KMS-11 (cell line): ENCODE measurements around the gene TRIM47.

Experiments
- H2AFZ ChIP-seq: fragments of 200-600 bp; sonication (generic); 2 replicates; pipeline ENCODE4 v1.6.1; 2016; ENCODE audit warnings: antibody characterized with exemption, mixed run types, low read depth
- H3K27ac ChIP-seq: fragments of 200-600 bp; sonication (generic); 2 replicates; pipeline ENCODE4 v1.6.1; 2016; ENCODE audit warnings: mild to moderate bottlenecking, mixed run types
- H3K27me3 ChIP-seq: fragments of 200-600 bp; sonication (generic); 2 replicates; pipeline ENCODE4 v1.6.1; 2017; ENCODE audit warnings: mild to moderate bottlenecking, low read depth, mixed run types, moderate library complexity; ENCODE audit not compliant: insufficient read depth
- H3K36me3 ChIP-seq: fragments of 200-600 bp; sonication (generic); 2 replicates; pipeline ENCODE4 v1.6.1; 2017; ENCODE audit warnings: mild to moderate bottlenecking, mixed run types; ENCODE audit not compliant: insufficient read depth
- H3K4me1 ChIP-seq: fragments of 200-600 bp; sonication (generic); 2 replicates; pipeline ENCODE4 v1.6.1; 2016; ENCODE audit warnings: mild to moderate bottlenecking, low read depth, mixed run types; ENCODE audit not compliant: poor library complexity, severe bottlenecking
- H3K4me2 ChIP-seq: fragments of 200-600 bp; sonication (generic); 2 replicates; pipeline ENCODE4 v1.7.0; 2016; ENCODE audit warnings: mild to moderate bottlenecking, mixed run types
- H3K4me3 ChIP-seq: fragments of 200-600 bp; sonication (generic); IDR thresholded peaks from 2 replicates; pipeline ENCODE4 v1.6.1; 2017; ENCODE audit warnings: low read depth, low read length, mixed read lengths; ENCODE audit not compliant: insufficient read depth
- H3K79me2 ChIP-seq: fragments of 200-600 bp; sonication (generic); 2 replicates; pipeline ENCODE4 v1.6.1; 2016; ENCODE audit warnings: low read depth, mixed run types; ENCODE audit not compliant: insufficient read depth
- H3K9ac ChIP-seq: fragments of 200-600 bp; sonication (generic); 2 replicates; pipeline ENCODE4 v1.6.1; 2016; ENCODE audit warnings: mild to moderate bottlenecking, mixed run types
- H4K20me1 ChIP-seq: fragments of 200-600 bp; sonication (generic); 2 replicates; pipeline ENCODE4 v1.6.1; 2016; ENCODE audit warnings: mild to moderate bottlenecking, mixed run types; ENCODE audit not compliant: insufficient read depth
- TF ChIP-seq, protein P1 (sequence below): fragments of 200-600 bp; sonication (generic); conservative IDR thresholded peaks from 2 replicates; pipeline ENCODE4 v1.6.1; 2017; ENCODE audit warnings: low read depth, mild to moderate bottlenecking, antibody characterized with exemption, low read length, moderate library complexity, mixed read lengths

The TRIM47 gene

DNA sequence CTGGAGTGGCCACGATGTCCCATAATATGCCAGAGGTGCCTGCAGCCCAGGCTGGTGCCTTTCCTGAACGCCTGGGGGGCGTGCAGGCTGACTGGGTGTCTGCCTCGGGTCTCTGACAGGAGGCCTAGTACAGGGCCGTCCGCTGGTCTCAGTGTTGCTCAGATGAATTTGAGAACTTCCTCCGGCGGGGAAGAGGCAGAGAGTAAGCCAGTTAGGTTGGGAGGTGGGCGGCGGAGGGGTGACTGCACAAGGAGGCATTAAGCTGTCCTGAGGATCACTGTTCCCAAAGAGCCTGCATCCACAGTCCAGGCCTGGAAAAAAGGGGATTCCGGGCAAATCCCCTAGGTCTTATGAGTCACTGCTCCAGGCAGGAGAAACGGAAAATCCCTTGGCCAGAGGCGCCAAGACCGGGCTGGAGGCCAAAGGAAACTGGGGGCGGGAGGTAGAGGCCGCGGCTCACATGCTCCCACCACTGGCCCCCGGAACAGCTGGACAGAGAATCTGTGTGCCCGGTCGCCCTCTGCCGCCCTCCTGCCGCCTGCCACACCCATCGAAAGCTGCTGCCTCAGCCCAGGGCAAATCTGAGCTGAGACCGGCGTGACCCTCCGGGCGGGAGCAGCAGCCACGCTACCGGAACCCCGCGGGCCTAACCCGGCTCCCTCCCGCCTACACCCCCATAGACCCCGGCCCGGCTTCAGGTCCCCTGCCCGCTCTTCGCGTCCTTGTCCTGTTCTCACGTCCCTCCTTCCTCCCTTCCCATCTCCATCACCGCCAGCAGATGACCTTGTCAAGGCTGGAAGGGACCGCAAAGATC lies 1.2 kb downstream of the TRIM47 start:
- Histone ChIP-seq H4K20me1 (no peaks in the 10 kb centered on the region), H3K36me3 (no peaks in the 10 kb centered on the region), H3K4me2 (peak overlapping the region; percentile 95), H3K4me3 (no peak overlapping the region), H2AFZ (peak overlapping the region; percentile 31; the same call in 1 of the 2 replicates), H3K79me2 (peaks cover 25% of the 10 kb centered on the region), H3K27ac (peak overlapping the region; percentile 98), H3K27me3 (no peaks in the 10 kb centered on the region), H3K9ac (peak overlapping the region; percentile 98), H3K4me1 (peaks cover 36% of the 10 kb centered on the region)
- TF ChIP-seq, protein P1, sequence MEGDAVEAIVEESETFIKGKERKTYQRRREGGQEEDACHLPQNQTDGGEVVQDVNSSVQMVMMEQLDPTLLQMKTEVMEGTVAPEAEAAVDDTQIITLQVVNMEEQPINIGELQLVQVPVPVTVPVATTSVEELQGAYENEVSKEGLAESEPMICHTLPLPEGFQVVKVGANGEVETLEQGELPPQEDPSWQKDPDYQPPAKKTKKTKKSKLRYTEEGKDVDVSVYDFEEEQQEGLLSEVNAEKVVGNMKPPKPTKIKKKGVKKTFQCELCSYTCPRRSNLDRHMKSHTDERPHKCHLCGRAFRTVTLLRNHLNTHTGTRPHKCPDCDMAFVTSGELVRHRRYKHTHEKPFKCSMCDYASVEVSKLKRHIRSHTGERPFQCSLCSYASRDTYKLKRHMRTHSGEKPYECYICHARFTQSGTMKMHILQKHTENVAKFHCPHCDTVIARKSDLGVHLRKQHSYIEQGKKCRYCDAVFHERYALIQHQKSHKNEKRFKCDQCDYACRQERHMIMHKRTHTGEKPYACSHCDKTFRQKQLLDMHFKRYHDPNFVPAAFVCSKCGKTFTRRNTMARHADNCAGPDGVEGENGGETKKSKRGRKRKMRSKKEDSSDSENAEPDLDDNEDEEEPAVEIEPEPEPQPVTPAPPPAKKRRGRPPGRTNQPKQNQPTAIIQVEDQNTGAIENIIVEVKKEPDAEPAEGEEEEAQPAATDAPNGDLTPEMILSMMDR = no peak

DNA sequence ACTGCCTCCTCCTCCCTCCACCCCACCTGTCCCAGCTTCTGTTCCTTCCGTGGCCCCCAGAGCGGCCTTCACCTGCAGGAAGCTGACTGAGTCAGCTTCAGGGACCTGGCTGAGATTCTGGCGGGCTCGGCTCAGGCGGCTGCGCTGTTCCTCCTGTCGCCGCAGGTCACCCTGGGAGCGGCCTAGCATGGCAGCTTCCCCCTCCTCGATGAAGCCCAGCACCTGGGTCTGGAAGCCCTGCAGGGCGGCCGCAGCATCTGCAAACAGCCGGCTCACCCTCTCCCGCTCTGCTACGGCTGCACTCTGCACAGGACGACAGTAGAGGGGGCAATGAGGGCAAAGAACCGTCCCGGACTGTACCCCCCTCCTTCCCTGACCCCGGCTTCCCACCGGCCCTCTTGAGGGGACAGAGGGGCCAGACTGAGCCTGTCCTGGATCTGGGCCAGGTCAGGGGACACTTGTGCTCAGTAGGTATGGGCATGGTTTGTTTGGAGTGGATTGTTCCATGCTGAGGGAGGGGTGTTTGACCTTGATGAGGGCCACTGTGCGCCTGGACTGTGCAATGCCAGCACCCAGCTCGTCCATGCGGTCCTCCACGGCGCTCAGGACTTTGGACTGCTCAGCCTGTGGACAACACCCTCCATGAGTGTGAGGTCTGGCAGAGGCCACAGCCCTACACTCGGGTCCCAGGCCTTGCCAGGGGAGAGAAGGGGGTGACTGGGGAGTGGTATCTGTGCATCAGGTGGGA lies 2.0 kb downstream of the TRIM47 start:
- Histone ChIP-seq H3K4me2 (peak overlapping the region; percentile 95), H2AFZ (no peak overlapping the region; the same call in 1 of the 2 replicates), H3K4me1 (peaks cover 40% of the 10 kb centered on the region), H3K27ac (peak overlapping the region; percentile 98), H3K79me2 (peaks cover 25% of the 10 kb centered on the region), H3K9ac (peak overlapping the region; percentile 98), H3K27me3 (no peaks in the 10 kb centered on the region), H3K4me3 (no peak overlapping the region), H4K20me1 (no peaks in the 10 kb centered on the region), H3K36me3 (no peaks in the 10 kb centered on the region)
- TF ChIP-seq, protein P1 = no peak; the same call in none of the 2 replicates

DNA sequence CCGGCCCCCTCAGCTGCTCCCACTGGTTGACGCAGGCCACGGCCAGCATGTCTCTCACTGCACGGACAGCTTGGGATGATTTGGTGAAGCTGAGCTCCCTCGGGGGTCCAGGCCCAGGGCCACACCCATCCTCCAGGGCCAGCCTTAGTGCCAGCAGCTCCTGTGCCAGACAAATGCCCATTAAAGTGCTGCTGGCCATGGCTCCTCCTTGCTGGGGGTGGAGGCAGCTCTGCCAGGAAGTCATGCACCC lies 2.5 kb downstream of the TRIM47 start:
- no peaks in the 10 kb centered on the region for H4K20me1 ChIP-seq
- H3K9ac ChIP-seq = peak overlapping the region; percentile 98; the same call in 1 of the 2 replicates
- H2AFZ ChIP-seq = no peak overlapping the region; the same call in 1 of the 2 replicates
- TF ChIP-seq, protein P1 = no peak
- H3K36me3 ChIP-seq = no peaks in the 10 kb centered on the region
- H3K4me3 ChIP-seq = no peak overlapping the region
- peaks cover 25% of the 10 kb centered on the region for H3K79me2 ChIP-seq
- peak overlapping the region; percentile 95 for H3K4me2 ChIP-seq
- H3K27ac ChIP-seq = peak overlapping the region; percentile 98
- H3K27me3 ChIP-seq = no peaks in the 10 kb centered on the region
- peaks cover 40% of the 10 kb centered on the region for H3K4me1 ChIP-seq

DNA sequence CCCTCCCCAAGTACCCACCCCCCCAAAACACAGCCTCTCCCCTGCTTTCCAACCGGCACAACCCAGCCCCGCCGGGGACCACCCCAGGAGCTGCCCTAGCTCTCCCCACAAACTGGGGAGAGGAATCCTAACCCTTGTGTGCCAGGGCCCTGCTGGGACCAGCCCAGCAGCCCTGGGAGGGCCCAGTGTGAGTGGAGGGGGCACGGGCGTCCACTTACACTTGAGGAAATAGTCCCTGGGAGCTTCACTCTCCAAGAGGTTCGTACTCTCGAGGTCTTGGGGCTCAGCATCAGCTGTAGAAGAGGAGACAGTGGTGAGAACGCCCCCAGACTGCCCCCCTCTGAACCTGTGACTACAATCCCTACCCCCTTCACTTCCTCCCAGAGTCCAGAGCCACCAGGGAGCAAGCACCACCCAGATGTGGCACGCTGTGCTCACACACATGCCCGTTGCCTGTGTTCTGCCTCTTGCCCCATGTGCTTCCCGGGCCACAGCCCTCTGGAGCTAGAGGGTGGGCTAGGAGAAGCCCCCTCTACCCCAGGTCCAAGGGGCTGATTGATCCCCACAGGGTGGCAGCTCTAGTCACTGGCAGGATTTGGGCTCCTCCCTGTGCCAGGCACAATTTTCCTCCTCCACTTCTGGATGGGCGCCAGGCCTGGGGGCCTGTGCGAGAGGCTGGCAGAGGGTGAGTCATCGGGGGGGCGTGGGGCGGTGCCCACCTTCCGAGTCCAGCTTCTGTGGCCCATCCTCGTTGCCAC lies 3.0 kb downstream of the TRIM47 start:
- H3K36me3 ChIP-seq = no peaks in the 10 kb centered on the region
- peak overlapping the region; percentile 98; the same call in 1 of the 2 replicates for H3K9ac ChIP-seq
- H3K4me2 ChIP-seq = peak overlapping the region; percentile 95
- H3K4me1 ChIP-seq = peaks cover 40% of the 10 kb centered on the region
- H3K79me2 ChIP-seq = peaks cover 25% of the 10 kb centered on the region
- no peak overlapping the region for H3K4me3 ChIP-seq
- H3K27me3 ChIP-seq = no peaks in the 10 kb centered on the region
- peak overlapping the region; percentile 98 for H3K27ac ChIP-seq
- H4K20me1 ChIP-seq = no peaks in the 10 kb centered on the region
- TF ChIP-seq, protein P1 = no peak
- H2AFZ ChIP-seq = no peak overlapping the region
